T-helper 2 cell treated with Interferon-gamma antibody and Interleukin-4, amounts not matched to agents 5 μg/mL and 100 μg/mL, for 36 hours (primary cell): ENCODE results near the gene ZNF428.
A peak's percentile ranks its signal among the peaks of the same experiment; 100 is the strongest.
"Not testable (repeated sequence)": the region's sequence is repeated elsewhere in the genome, so short reads cannot be mapped to it uniquely, and the experiment has no call there.

Source experiments
- DNase-seq: peaks from one replicate; pipeline ENCODE4 v3.0.0; 2021; ENCODE audit warnings: low spot score
- H3K27ac Mint-ChIP-seq: one replicate; pipeline ENCODE4 v1.8.0; 2021; ENCODE audit warnings: mild to moderate bottlenecking, mixed read lengths
- H3K27me3 Mint-ChIP-seq: one replicate; pipeline ENCODE4 v1.8.0; 2021; ENCODE audit warnings: low read depth, mixed read lengths
- H3K36me3 Mint-ChIP-seq: one replicate; pipeline ENCODE4 v1.8.0; 2021; ENCODE audit warnings: low read depth, mixed read lengths
- H3K4me1 Mint-ChIP-seq: one replicate; pipeline ENCODE4 v1.8.0; 2021; ENCODE audit warnings: low read depth, mixed read lengths
- H3K4me3 Mint-ChIP-seq: one replicate; pipeline ENCODE4 v1.8.0; 2022; ENCODE audit warnings: mild to moderate bottlenecking, moderate library complexity, mixed read lengths
- H3K9me3 Mint-ChIP-seq: one replicate; pipeline ENCODE4 v1.8.0; 2021; ENCODE audit warnings: mixed read lengths

Gene ZNF428

DNA sequence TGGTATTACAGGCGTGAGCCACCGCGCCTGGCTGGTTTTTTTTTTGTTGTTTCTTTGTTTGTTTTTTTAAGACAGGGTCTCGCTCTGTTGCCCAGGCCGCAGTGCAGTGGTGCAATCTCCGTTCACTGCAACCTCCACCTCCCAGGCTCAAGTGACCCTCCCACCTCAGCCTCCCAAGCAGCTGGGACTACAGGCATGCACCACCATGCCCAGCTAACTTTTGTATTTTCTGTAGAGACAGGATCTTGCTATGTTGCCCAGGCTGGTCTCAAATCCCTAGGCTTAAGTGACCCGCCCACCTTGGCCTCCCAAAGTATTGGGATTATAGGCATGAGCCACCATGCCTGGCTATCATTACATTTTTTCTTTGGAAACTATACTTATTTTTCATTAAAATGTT is 30.8 kb upstream of the ZNF428 start:
- not testable (repeated sequence) for H3K4me1 Mint-ChIP-seq, H3K9me3 Mint-ChIP-seq

GRCh38 chr19:43649514-43649913 is 30.1 kb upstream of the ZNF428 start:
- DNase-seq = no peak
- Mint-ChIP-seq H3K27ac (no peak overlapping the region), H3K4me3 (no peak overlapping the region), H3K9me3 (no peaks in the 10 kb centered on the region), H3K27me3 (no peaks in the 10 kb centered on the region), H3K36me3 (peaks cover 15% of the 10 kb centered on the region), H3K4me1 (peaks cover 1% of the 10 kb centered on the region)

More for the DNA sequence above, 30.8 kb upstream of the ZNF428 start:
- peaks cover 20% of the 10 kb centered on the region for H3K36me3 Mint-ChIP-seq
- H3K27me3 Mint-ChIP-seq, H3K4me3 Mint-ChIP-seq, DNase-seq, H3K27ac Mint-ChIP-seq: not testable (repeated sequence)

- Mint-ChIP-seq H3K36me3 (peaks cover 13% of the 10 kb centered on the region), H3K4me1 (peaks cover 1% of the 10 kb centered on the region), H3K27ac (no peak overlapping the region), H3K27me3 (no peaks in the 10 kb centered on the region), H3K9me3 (no peaks in the 10 kb centered on the region), H3K4me3 (no peak overlapping the region)
- DNase-seq = no peak
Observed at GRCh38 chr19:43648633-43649032, 29.2 kb upstream of the ZNF428 start.

GRCh38 chr19:43644181-43644580 is 24.8 kb upstream of the ZNF428 start:
- Mint-ChIP-seq H3K27ac (no peak overlapping the region), H3K4me1 (peaks cover 1% of the 10 kb centered on the region), H3K27me3 (peaks cover 21% of the 10 kb centered on the region), H3K4me3 (no peak overlapping the region), H3K9me3 (no peaks in the 10 kb centered on the region), H3K36me3 (peaks cover 3% of the 10 kb centered on the region)
- no peak for DNase-seq

DNA sequence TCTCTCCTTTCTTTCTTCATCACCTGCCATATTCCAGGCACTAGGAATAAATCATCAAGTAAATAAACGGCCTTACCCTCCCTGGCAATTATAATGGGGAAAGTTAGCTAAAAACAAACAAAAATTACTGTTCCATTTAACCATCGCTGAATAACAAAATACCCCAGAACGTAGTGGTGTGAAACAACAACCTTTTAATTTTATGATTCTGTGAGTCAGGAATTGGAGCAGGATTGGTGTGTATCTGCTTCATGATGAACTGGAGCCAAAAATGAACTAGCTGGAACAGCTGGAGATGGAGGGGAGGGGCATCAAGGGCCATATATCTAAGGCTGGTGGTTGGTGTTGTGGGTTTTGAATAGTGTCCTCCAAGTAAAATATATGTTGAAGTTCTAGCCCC is 23.9 kb upstream of the ZNF428 start:
- Mint-ChIP-seq H3K27ac (no peak overlapping the region), H3K4me3 (no peak overlapping the region), H3K36me3 (peaks cover 3% of the 10 kb centered on the region), H3K9me3 (no peaks in the 10 kb centered on the region), H3K4me1 (peaks cover 6% of the 10 kb centered on the region), H3K27me3 (peaks cover 30% of the 10 kb centered on the region)
- no peak for DNase-seq

- no peaks in the 10 kb centered on the region for H3K9me3 Mint-ChIP-seq
- H3K27ac Mint-ChIP-seq = no peak overlapping the region
- H3K4me3 Mint-ChIP-seq = no peak overlapping the region
- DNase-seq = no peak
- peaks cover 38% of the 10 kb centered on the region for H3K27me3 Mint-ChIP-seq
- peaks cover 6% of the 10 kb centered on the region for H3K4me1 Mint-ChIP-seq
- H3K36me3 Mint-ChIP-seq = no peaks in the 10 kb centered on the region
Observed at GRCh38 chr19:43642531-43642930, 23.1 kb upstream of the ZNF428 start.

GRCh38 chr19:43641333-43641732 is 21.9 kb upstream of the ZNF428 start:
- peak overlapping the region; percentile 47 for H3K27ac Mint-ChIP-seq
- peak overlapping the region; percentile 66 for H3K4me3 Mint-ChIP-seq
- DNase-seq = no peak
- no peaks in the 10 kb centered on the region for H3K9me3 Mint-ChIP-seq
- H3K27me3 Mint-ChIP-seq = peaks cover 44% of the 10 kb centered on the region
- H3K36me3 Mint-ChIP-seq = no peaks in the 10 kb centered on the region
- H3K4me1 Mint-ChIP-seq = peaks cover 6% of the 10 kb centered on the region

DNA sequence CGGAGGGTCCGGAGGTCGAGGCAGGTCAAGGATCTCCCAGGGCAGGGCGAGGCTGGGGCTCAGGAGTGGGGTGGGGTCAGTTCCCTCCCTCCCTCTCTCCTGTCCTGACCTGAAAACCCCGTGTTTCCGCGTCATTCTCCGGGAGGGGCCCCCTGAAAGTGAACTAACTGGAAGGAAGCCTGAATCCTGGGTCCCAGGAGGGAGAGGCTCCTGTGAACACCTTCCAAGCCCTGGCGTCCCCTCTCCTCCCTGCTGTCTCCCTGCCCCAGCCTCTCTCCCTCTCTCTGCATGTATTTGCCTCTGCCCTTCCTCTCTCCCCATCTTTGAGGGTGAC is 21.0 kb upstream of the ZNF428 start:
- DNase-seq = no peak
- Mint-ChIP-seq H3K36me3 (no peaks in the 10 kb centered on the region), H3K9me3 (no peaks in the 10 kb centered on the region), H3K4me1 (peaks cover 6% of the 10 kb centered on the region), H3K27me3 (peaks cover 44% of the 10 kb centered on the region), H3K27ac (no peak overlapping the region), H3K4me3 (peak overlapping the region; percentile 75)

DNA sequence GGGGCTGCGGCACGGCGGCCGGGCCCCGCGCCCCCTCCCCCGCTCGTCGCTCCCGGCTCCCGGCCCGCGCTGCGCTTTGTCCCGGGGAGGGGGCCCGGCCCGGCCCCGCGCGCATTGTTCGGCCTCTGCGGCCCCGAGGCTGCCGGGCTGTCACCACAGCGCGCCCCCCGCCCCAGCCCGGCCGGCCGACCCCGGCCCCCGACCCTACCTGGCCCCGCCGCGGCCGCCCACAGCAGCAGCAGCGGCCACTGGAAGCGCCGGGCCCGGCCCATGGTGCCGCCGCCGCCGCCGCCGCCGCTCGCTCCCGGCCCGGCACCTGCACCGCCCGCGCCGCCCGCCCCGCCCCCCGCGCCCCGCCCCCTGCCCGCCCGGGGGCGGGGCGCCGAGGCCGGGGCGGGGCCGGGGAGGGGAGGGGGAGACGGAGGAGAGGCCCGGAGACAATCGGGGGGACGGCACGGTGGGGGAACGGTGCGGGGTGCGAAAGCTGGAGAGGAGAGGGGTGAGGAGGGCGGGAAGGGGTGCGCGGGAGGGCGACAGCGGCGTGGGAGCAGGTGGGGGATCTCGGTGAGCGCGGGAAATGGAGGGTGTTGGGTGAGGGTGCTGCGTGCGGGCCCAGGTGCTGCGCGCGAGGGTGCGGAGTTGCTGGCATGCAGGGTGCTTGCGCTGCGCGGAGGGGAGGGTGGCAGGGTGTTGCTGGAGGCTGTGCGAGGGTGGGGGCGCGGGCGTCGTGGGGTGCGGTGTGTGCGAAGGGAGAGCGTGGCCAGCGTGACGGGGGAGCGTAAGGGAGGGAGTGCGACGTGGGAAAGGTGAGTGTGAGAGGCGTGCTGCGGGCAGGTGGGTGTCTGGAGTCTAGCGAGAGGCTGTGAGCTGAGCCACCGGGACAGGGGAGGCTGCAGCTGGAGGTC is 20.3 kb upstream of the ZNF428 start, which contains the start of gene CADM4:
CADM4 (minus strand) TSS at position 332 of the 905 bp plus-strand sequence; CDS start at position 272, 60 bp downstream.
- peaks cover 47% of the 10 kb centered on the region for H3K27me3 Mint-ChIP-seq
- peak within 1 kb of the TSS; percentile 41 for H3K27ac Mint-ChIP-seq
- DNase-seq = peak; percentile 17
- no peaks in the 10 kb centered on the region for H3K9me3 Mint-ChIP-seq
- H3K4me1 Mint-ChIP-seq = peaks cover 6% of the 10 kb centered on the region
- H3K36me3 Mint-ChIP-seq = no peaks in the 10 kb centered on the region
- H3K4me3 Mint-ChIP-seq = peak within 1 kb of the TSS; percentile 75

DNA sequence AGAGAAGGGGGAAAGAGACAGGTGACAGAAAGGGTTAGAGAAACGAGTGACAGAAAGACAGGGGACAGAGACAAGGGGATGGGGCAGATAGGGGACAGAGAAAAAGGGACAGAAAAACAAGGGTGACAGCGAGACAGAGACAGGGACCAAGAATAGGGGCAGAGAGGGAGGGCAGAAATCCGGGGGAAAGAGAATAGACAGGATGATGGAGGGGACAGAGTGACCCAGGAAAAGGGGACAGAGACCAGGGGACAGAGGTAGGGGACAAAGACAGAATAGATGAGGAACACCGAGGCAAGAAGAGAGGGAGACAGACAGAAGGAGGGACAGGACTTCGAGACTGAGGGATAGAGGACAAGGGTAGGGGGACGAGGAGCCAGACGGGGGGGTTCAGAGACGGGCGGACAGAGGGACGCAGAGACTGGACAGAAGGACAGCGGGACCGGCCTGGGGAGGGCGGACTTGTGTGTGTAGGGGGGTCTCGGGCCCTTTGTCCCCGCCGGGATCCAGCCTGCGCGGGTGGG is 19.6 kb upstream of the ZNF428 start:
- Mint-ChIP-seq H3K4me1 (peaks cover 6% of the 10 kb centered on the region), H3K27me3 (peaks cover 47% of the 10 kb centered on the region), H3K27ac (peak overlapping the region; percentile 41), H3K4me3 (peak overlapping the region; percentile 75), H3K36me3 (no peaks in the 10 kb centered on the region), H3K9me3 (no peaks in the 10 kb centered on the region)
- no peak for DNase-seq

- no peak overlapping the region for H3K27ac Mint-ChIP-seq
- peaks cover 47% of the 10 kb centered on the region for H3K27me3 Mint-ChIP-seq
- no peak for DNase-seq
- H3K4me3 Mint-ChIP-seq = peak overlapping the region; percentile 75
- H3K4me1 Mint-ChIP-seq = peaks cover 6% of the 10 kb centered on the region
- no peaks in the 10 kb centered on the region for H3K36me3 Mint-ChIP-seq
- no peaks in the 10 kb centered on the region for H3K9me3 Mint-ChIP-seq
Observed at GRCh38 chr19:43638214-43638994, 19.0 kb upstream of the ZNF428 start.

DNA sequence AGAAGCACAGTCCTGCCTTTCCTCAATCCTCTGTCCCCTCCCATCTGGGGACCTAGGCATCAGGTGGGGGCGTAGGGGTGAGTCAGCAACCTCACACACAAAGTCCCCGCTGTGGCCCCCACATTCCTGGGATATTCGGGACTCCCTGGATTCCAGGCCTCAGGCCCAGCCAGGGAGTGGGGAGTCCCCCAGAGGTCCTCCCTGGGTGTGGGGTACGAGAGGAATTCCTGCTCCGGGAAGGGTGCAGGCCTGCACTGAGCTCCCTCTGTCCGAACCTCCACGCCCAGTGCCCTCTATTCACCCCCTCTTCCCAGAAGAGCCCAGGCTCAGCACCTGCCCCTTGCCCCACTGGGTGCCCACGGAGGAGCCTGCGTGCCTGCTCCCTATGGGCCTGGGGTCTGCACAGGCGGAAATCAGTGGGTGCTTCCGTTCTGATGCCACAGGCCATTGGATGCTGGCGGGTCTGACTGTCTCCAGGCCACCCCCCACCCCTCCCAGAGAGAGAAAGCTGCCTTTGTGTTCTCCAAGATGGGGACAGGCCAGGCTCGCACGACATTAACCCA is 16.8 kb upstream of the ZNF428 start:
- Mint-ChIP-seq H3K4me1 (peaks cover 6% of the 10 kb centered on the region), H3K36me3 (no peaks in the 10 kb centered on the region), H3K27ac (no peak overlapping the region), H3K9me3 (no peaks in the 10 kb centered on the region), H3K27me3 (peaks cover 44% of the 10 kb centered on the region), H3K4me3 (no peak overlapping the region)
- no peak for DNase-seq

DNA sequence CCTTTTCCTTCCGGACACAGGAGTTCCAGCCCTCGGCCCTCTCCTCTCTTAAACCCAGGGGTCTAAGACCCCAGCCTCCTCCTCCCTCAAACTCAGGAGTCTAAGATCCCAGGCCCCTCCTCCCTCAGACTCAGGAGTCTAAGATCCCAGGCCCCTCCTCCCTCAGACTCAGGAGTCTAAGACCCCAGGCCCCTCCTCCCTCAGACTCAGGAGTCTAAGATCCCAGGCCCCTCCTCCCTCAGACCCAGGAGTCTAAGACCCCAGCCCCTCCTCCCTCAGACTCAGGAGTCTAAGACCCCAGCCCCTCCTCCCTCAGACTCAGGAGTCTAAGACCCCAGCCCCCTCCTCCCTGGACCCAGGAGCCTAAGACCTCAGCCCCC is 16.1 kb upstream of the ZNF428 start:
- H3K36me3 Mint-ChIP-seq, H3K4me1 Mint-ChIP-seq, H3K9me3 Mint-ChIP-seq, H3K4me3 Mint-ChIP-seq, DNase-seq, H3K27ac Mint-ChIP-seq: not testable (repeated sequence)
- peaks cover 39% of the 10 kb centered on the region for H3K27me3 Mint-ChIP-seq
